ENCODE results near the gene STAU1. TPM values are rescaled to one million over a fixed set of nuclear protein-coding genes. Genes with fewer than 3 reads are reported as not detected.

The STAU1 gene
- total RNA-seq, 6 experiments from 2014 or later, result 53.7 to 96.6 (median 70.4) TPM

DNA sequence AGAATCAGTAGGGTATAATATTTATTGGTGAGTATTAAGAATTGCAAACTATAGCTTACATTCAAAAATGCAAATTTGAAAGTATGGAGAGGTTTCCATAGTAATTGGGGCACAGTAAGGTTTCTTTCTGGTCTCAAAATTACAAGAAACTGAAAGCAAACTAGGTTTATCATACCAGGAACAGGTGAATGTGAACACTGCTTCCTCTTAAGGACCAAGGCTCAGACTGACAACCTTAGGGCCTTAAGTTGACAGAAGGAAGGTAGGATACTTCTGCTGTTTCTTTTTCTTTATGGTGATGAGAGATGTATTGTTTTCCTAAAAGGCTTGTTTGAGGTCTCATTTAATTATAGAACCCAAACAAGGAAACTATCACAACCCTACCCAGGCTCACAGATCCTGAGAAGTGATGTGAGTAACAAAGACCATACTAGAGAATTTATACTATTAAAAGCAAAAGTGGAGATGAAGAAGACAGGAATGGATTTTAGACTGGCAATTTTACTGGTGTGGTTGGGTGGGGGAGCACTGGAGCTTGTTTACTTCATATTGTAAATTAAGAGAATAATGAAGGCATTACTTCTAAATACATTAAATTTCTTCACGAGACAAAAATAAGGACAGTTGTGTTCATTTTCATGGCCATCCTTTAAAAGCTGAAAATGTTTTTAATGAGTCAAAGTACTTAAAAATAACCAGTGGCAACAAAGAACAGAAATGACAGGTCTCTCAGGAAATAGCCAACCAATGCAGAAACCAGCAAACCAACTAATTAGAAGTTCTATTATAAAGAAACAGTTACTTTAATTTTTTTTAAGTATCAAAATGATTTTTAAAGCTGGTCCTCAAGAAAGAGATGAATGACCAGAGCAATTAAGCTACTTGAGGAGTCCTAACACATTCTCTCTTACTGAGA is 21.3 kb downstream of the STAU1 start:
- DNase-seq, result no peak
- Histone ChIP-seq H3K27ac (no peak overlapping the region), H3K4me1 (peaks cover 0 to 20% (median 9%) of the 10 kb centered on the region in 4 donors), H3K9me3 (no peaks in the 10 kb centered on the region), H3K36me3 (peaks cover 0 to 15% (median 0%) of the 10 kb centered on the region in 4 donors), H3K27me3 (no peaks in the 10 kb centered on the region), H3K4me3 (no peak overlapping the region)
- no peak for ATAC-seq
- intact Hi-C loops (cut with DNase I), result no loop called here
- WGBS (ENCODE audit: insufficient coverage, low coverage, low lambda C conversion rate, missing lambda C conversion rate), result 80% methylated on average over 1 of the region's 1 CpG
- TF ChIP-seq CTCF (IDR thresholded peaks at IDR 0.05) (no peak), POLR2A (IDR thresholded peaks at IDR 0.05) (no peak)

DNA sequence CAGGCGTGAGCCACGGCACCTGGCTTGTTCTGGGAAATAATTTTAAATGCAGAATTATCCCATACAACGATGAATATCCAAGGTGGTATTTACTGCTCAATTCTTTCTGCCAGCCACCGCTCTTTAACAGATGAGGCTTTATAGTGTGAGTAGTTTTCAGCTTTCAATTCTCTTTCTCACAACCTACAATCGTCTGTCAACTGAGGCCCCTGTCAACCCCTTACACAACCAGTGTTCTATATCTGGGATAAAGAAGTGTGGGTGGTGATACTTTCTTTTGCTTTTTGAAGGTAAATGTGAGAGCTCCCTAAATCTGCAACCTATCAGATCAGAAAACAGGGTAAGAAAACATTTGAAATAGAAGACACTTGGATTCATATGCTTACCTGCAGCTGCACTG is 22.5 kb downstream of the STAU1 start:
- Histone ChIP-seq H3K36me3 (peaks cover 0 to 15% (median 0%) of the 10 kb centered on the region in 4 donors), H3K4me3 (no peak overlapping the region), H3K27ac (no peak overlapping the region), H3K4me1 (peaks cover 0 to 20% (median 9%) of the 10 kb centered on the region in 4 donors), H3K27me3 (no peaks in the 10 kb centered on the region), H3K9me3 (no peaks in the 10 kb centered on the region)
- DNase-seq (no peak), ATAC-seq (no peak)
- no peak for TF ChIP-seq POLR2A (IDR thresholded peaks at IDR 0.05)
- no peak for TF ChIP-seq CTCF (IDR thresholded peaks at IDR 0.05)
- intact Hi-C loops (cut with DNase I), result no loop called here
- WGBS (ENCODE audit: insufficient coverage, low coverage, low lambda C conversion rate, missing lambda C conversion rate), result 87% methylated on average over 5 of the region's 5 CpGs

- no peak for ATAC-seq
- Histone ChIP-seq H3K4me1 (peaks cover 0 to 19% (median 7%) of the 10 kb centered on the region in 4 donors), H3K4me3 (no peak overlapping the region), H3K27me3 (no peaks in the 10 kb centered on the region), H3K36me3 (peaks cover 0 to 18% (median 0%) of the 10 kb centered on the region in 4 donors), H3K27ac (no peak overlapping the region), H3K9me3 (no peaks in the 10 kb centered on the region)
- TF ChIP-seq CTCF (IDR thresholded peaks at IDR 0.05), result no peak
- TF ChIP-seq POLR2A (IDR thresholded peaks at IDR 0.05), result no peak
- intact Hi-C loops (cut with DNase I), result no loop called here
- DNase-seq, result no peak
- 100% methylated on average over 2 of the region's 5 CpGs for WGBS (ENCODE audit: insufficient coverage, low coverage, low lambda C conversion rate, missing lambda C conversion rate)
These were observed 24.4 kb downstream of the STAU1 start for GRCh38 chr20:49163696-49164095.

DNA sequence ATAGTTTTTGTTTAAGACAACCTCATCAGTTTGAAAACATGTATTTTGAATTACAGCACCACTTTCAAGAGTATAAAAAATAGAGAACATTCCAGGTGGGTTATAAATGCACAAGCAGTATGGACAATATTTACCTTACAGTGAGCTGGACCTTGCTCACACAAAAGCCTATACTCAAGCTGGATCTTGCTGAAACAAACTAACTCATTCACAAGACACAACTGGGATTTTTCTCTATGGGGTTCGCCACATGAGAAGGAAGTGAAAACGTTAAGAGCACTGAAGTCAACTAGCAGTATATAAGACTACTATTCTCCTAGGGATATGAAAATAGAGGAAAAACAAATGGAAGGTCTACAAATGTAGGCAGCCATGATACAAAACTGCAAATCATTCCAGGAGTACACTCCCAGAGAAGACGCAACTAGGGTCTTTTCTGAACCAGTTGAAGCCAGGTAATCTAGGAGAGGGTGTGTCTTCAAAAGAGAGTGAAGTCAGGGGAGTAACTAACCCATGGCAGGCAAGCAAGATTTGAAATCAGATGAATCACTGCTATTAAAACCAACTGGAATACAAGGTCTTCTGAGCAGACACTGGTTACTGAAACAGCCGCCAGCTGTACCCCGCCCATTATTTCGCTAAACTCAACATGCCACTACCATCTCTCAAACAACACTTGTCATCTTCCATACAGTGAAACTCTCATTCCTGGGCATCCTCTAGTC is 26.5 kb downstream of the STAU1 start:
- Histone ChIP-seq H3K9me3 (no peaks in the 10 kb centered on the region), H3K27ac (no peak overlapping the region), H3K4me1 (no peaks in the 10 kb centered on the region), H3K4me3 (no peak overlapping the region), H3K27me3 (no peaks in the 10 kb centered on the region), H3K36me3 (peaks cover 0 to 29% (median 0%) of the 10 kb centered on the region in 4 donors)
- intact Hi-C loops (cut with DNase I), result no loop called here
- whole genome bisulfite sequencing (ENCODE audit: insufficient coverage, low coverage, low lambda C conversion rate, missing lambda C conversion rate), result 76% methylated on average over 6 of the region's 6 CpGs
- no peak for DNase-seq
- TF ChIP-seq CTCF (IDR thresholded peaks at IDR 0.05) (no peak), POLR2A (IDR thresholded peaks at IDR 0.05) (no peak)
- ATAC-seq, result no peak
